Thymus (tissue), 14 donors: ENCODE data around the gene PITPNM2. TPM values are rescaled to one million over a fixed set of nuclear protein-coding genes. Genes with fewer than 3 reads are reported as not detected.
A peak's percentile ranks its signal among the peaks of the same experiment; 100 is the strongest.

Experiments
- DNase-seq, 9 donors: peaks; one replicate each; pipeline ENCODE4 v3.0.0-alpha.2; 2013; ENCODE audit warnings: low spot score in 9 of 9, low read depth in 6 of 9, missing footprints in 1 of 9
- H3K27ac ChIP-seq, 2 donors: one replicate each; pipeline ENCODE4 v1.5.1; 2013; ENCODE audit warnings: control low read depth in 1 of 2, low read depth in 1 of 2, low read length in 1 of 2, mild to moderate bottlenecking in 1 of 2, moderate library complexity in 1 of 2
- H3K27me3 ChIP-seq, 2 donors: one replicate each; pipeline ENCODE4 v1.5.1; 2013; ENCODE audit warnings: low read length in 1 of 2; ENCODE audit not compliant: control insufficient read depth in 2 of 2, insufficient read depth in 1 of 2
- H3K36me3 ChIP-seq, 2 donors: one replicate each; pipeline ENCODE4 v1.5.1; 2013; ENCODE audit warnings: low read length in 1 of 2, mild to moderate bottlenecking in 1 of 2, moderate library complexity in 1 of 2; ENCODE audit not compliant: control insufficient read depth in 2 of 2, insufficient read depth in 2 of 2
- H3K4me1 ChIP-seq, 2 donors: one replicate each; pipeline ENCODE4 v1.5.1; 2013; ENCODE audit warnings: low read length in 2 of 2; ENCODE audit not compliant: control insufficient read depth in 2 of 2, insufficient read depth in 2 of 2
- H3K4me3 ChIP-seq, 2 donors: one replicate each; pipeline ENCODE4 v1.5.1; 2013; ENCODE audit warnings: low read length in 2 of 2, control low read depth in 1 of 2, mild to moderate bottlenecking in 1 of 2
- H3K9me3 ChIP-seq, 2 donors: one replicate each; pipeline ENCODE4 v1.5.1; 2013; ENCODE audit warnings: low read length in 1 of 2, mild to moderate bottlenecking in 1 of 2; ENCODE audit not compliant: control insufficient read depth in 2 of 2, insufficient read depth in 1 of 2
- WGBS: extraction: QIAGEN DNeasy Blood & Tissue Kit; methylation state at CpG from one replicate; pipeline ENCODE4 v1.1.7; 2013; 5-methylcytosine and 5-hydroxymethylcytosine counted together
- long read RNA-seq, 10 donors: transcript quantifications; one replicate each; lab custom pipeline, GENCODE V29; 2026
- polyA plus RNA-seq: library from polyadenylated mRNA; stranded (reverse); fragments of 200-250 nt; gene quantifications from one replicate; pipeline ENCODE4 v1.2.3, GENCODE V29; 2013
- total RNA-seq: library from RNA; stranded (reverse); fragments of 120-200 nt; gene quantifications from one replicate; pipeline ENCODE4 v1.2.4, GENCODE V29; 2013
- donor health status: healthy.

PITPNM2 gene
- 55.9 TPM for total RNA-seq
- 56.8 TPM for polyA plus RNA-seq
- long read RNA-seq, donor 1, partial matches to known transcripts = 0 of 4 reads
- long read RNA-seq, donor 1, other reads (novel, unspliced or antisense) = 0 of 4 reads
- long read RNA-seq, donor 2 = 0 reads
- long read RNA-seq, donor 3, transcript PITPNM2-203 (5 exons, 1,288 nt) = major isoform, 15 of 78 reads
- long read RNA-seq, donor 3, transcript PITPNM2-206 (2 exons, 663 nt) = minor isoform, 8 of 78 reads
- long read RNA-seq, donor 3, partial matches to known transcripts = 55 of 78 reads
- long read RNA-seq, donor 3, other reads (novel, unspliced or antisense) = 0 of 78 reads
- long read RNA-seq, donor 4, partial matches to known transcripts = 214 of 291 reads
- long read RNA-seq, donor 4, other reads (novel, unspliced or antisense) = 69 of 291 reads
- long read RNA-seq, donor 5, transcript PITPNM2-203 (5 exons, 1,288 nt) = major isoform, 9 of 123 reads
- long read RNA-seq, donor 5, partial matches to known transcripts = 87 of 123 reads
- long read RNA-seq, donor 5, other reads (novel, unspliced or antisense) = 25 of 123 reads
- long read RNA-seq, donor 6, transcript PITPNM2-203 (5 exons, 1,288 nt) = major isoform, 5 of 29 reads
- long read RNA-seq, donor 6, partial matches to known transcripts = 20 of 29 reads
- long read RNA-seq, donor 6, other reads (novel, unspliced or antisense) = 0 of 29 reads
- long read RNA-seq, donor 7, transcript PITPNM2-206 (2 exons, 663 nt) = major isoform, 9 of 24 reads
- long read RNA-seq, donor 7, partial matches to known transcripts = 13 of 24 reads
- long read RNA-seq, donor 7, other reads (novel, unspliced or antisense) = 0 of 24 reads
- long read RNA-seq, donor 8, partial matches to known transcripts = 8 of 11 reads
- long read RNA-seq, donor 8, other reads (novel, unspliced or antisense) = 0 of 11 reads
- long read RNA-seq, donor 9, transcript PITPNM2-203 (5 exons, 1,288 nt) = major isoform, 7 of 28 reads
- long read RNA-seq, donor 9, transcript PITPNM2-206 (2 exons, 663 nt) = minor isoform, 5 of 28 reads
- long read RNA-seq, donor 9, partial matches to known transcripts = 16 of 28 reads
- long read RNA-seq, donor 9, other reads (novel, unspliced or antisense) = 0 of 28 reads
- long read RNA-seq, donor 10, transcript PITPNM2-203 (5 exons, 1,288 nt) = major isoform, 10 of 43 reads
- long read RNA-seq, donor 10, partial matches to known transcripts = 31 of 43 reads
- long read RNA-seq, donor 10, other reads (novel, unspliced or antisense) = 0 of 43 reads

DNA sequence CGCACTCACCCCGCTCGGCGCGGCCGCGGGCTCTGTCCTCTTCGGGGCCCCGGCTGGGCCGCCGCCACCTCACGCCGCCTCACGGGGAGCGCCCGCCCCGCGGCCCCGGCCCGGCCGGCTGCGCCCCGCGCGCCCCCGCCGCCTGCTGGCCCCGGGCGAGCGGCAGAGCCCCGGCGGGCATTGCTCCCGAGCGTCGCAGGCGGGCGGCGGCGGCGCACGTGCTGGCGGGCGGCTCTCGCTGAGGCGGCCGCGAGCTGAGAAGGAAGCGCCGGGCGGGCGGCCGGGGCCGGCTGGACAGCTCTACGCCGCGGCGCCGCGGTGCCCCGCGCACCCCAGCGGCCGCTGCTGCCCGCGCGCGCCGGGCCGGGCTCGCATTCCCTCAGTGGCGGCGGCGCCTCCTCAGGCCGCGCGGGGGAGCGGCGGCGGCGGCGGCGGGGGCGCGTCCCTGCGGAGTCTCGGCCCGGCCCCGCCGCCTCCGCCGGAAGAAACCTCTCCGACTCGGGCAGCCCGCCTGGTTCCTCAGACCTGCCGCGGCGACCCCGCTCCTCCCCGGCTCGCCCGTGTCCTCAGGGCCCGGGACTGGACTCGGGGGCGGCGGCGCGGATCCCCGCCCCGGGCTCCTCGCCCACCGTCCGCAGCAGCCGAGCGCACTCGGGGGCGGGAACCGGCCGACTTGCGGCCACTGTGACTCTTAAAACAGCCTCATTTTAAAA is at the start of gene PITPNM2:
Gene PITPNM2 (minus strand): TSS at position 347 of the 713 bp plus-strand sequence. CDS start 116,500 bp downstream, outside the sequence.
- H3K4me3 ChIP-seq = peak within 1 kb of the TSS; percentile 78 to 97
- H3K9me3 ChIP-seq = peaks cover 0 to 12% of the 10 kb centered on the region in 2 donors
- peaks cover 20 to 69% of the 10 kb centered on the region in 2 donors for H3K36me3 ChIP-seq
- WGBS = under 1% methylated on average over 119 of the region's 119 CpGs
- peaks cover 16 to 67% of the 10 kb centered on the region in 2 donors for H3K4me1 ChIP-seq
- peaks cover 0 to 4% of the 10 kb centered on the region in 2 donors for H3K27me3 ChIP-seq
- DNase-seq = peak in 1 of 9 donors; percentile 68
- peak within 1 kb of the TSS; percentile 92 to 98 for H3K27ac ChIP-seq

DNA sequence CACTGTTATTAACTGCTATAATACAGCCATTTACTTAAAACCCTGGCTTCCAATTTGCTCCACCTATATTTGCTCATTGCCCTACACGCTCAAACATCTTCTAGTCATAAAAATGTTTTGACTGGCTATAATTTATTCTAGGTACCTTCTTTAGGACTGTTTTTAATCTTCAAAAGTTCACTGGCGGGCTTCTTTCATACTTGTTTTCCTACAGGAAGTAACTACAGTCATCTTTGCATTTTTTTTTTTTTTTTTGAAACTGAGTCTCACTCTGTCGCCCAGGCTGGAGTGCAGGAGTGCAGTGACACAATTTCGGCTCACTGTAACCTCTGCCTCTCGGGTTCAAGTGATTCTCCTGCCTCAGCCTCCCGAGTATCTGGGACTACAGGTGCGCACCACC is 49.5 kb upstream of the PITPNM2 start:
- Histone ChIP-seq H3K9me3 (no peaks in the 10 kb centered on the region), H3K27me3 (no peaks in the 10 kb centered on the region), H3K4me1 (no peaks in the 10 kb centered on the region), H3K27ac (peak overlapping the region; percentile 25 to 33), H3K4me3 (no peak overlapping the region), H3K36me3 (peaks cover 35 to 93% of the 10 kb centered on the region in 2 donors)
- 82% methylated on average over 7 of the region's 7 CpGs for WGBS
- DNase-seq = peak in 1 of 9 donors; percentile 22

DNA sequence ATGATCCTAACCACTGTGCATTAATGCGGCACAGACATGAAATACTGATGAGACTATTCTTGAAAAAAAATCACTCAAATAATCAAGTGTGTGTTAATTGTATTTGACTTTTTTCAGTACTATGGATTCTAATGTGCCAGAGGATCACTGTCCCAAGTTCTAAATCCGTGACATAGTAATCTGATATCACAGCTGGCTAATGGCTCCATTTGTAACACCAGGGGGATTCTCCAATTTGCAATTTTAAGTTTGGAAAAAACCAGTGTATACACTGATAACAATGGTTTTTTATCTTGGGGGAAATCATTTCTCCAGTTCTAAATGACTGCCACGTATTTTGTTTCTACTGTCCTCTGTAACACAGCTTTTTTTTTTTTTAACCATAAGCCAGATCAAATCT is 49.0 kb upstream of the PITPNM2 start:
- Histone ChIP-seq H3K27ac (no peak overlapping the region), H3K4me3 (no peak overlapping the region), H3K4me1 (no peaks in the 10 kb centered on the region), H3K36me3 (peaks cover 36 to 93% of the 10 kb centered on the region in 2 donors), H3K27me3 (no peaks in the 10 kb centered on the region), H3K9me3 (no peaks in the 10 kb centered on the region)
- 93% methylated on average over 3 of the region's 3 CpGs for WGBS
- no peak for DNase-seq

DNA sequence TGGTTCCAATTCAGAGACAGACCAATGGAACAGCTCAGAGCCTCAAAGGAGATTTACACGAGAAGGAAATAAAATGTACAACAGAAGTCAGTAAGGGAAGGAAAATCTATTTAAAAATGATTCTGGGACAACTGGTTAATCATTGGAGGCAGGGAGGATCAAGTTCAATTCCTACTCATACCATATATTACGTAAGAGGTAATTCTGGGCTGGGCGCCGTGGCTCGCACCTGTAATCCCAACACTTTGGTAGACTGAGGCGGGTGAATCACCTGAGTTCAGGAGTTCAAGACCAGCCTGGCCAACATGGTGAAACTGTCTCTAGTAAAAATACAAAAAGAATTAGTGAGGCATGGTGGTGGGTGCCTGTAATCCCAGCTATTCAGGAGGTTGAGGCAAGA is 36.7 kb upstream of the PITPNM2 start:
- H3K36me3 ChIP-seq = peaks cover 52 to 91% of the 10 kb centered on the region in 2 donors
- no peaks in the 10 kb centered on the region for H3K9me3 ChIP-seq
- WGBS = over 99% methylated on average over 6 of the region's 6 CpGs
- H3K27me3 ChIP-seq = no peaks in the 10 kb centered on the region
- no peak overlapping the region for H3K4me3 ChIP-seq
- H3K4me1 ChIP-seq = no peaks in the 10 kb centered on the region
- H3K27ac ChIP-seq = no peak overlapping the region
- no peak for DNase-seq

DNA sequence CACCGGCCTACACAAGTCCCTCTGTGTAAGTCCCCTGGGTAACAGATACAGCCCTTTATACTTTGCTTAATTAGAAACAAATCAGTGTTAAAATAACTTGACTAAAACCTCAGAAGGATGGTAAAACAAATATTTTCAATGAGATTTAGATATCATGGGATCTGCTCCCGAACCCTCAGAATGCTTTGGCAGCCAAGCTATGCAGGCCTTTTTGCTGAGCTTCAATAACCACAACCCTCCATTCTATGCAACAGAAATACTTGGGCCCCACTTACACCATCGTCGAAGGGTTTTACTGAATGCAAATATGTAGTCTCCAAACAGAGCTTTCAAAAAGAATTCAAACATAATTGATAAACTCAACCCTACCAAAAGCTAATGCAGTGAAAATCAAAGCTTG is 29.3 kb upstream of the PITPNM2 start:
- Histone ChIP-seq H3K27ac (no peak overlapping the region), H3K4me1 (no peaks in the 10 kb centered on the region), H3K4me3 (no peak overlapping the region), H3K9me3 (no peaks in the 10 kb centered on the region), H3K36me3 (peaks cover 59 to 86% of the 10 kb centered on the region in 2 donors), H3K27me3 (no peaks in the 10 kb centered on the region)
- no peak for DNase-seq
- WGBS = 97% methylated on average over 4 of the region's 4 CpGs

DNA sequence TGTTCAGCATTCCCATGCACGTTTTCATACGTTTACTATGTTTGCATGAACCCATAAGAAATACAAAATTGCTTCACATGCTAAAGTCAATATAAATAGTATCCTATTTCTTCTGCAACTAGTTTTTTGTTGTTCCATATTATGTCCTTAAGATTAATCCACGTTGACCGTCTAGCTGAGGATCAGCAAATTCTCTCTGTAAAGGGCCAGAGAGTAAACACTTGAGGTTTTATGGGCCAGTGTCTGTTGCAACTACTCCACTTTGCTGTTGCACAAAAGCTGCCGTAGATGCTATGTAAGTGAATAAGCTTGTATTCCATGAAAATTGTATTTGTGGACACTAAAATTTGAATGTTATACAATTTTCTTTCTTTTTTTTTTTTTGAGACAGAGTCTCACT is 21.1 kb upstream of the PITPNM2 start:
- H3K4me1 ChIP-seq = no peaks in the 10 kb centered on the region
- H3K9me3 ChIP-seq = no peaks in the 10 kb centered on the region
- H3K4me3 ChIP-seq = no peak overlapping the region
- peaks cover 35 to 85% of the 10 kb centered on the region in 2 donors for H3K36me3 ChIP-seq
- no peaks in the 10 kb centered on the region for H3K27me3 ChIP-seq
- H3K27ac ChIP-seq = no peak overlapping the region
- WGBS = 98% methylated on average over 5 of the region's 5 CpGs
- DNase-seq = no peak

DNA sequence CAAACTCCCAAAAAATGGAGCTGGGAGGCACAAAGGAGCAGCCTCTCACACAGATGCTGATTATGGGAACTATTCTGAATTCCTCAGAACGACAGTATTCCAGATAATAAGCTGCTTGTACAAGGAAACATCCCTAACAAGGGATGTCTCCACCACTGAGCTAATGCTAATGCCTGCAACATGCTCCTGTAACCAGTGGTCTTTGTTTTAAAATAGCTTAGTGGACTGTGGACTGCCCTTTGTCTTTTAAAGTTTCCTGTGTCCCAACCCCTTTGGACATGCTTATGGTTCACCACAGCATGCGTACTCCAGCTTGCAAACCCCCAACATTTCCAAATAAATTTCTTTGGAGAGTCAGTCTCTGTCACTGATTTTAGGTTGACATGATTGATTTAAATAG is 16.4 kb upstream of the PITPNM2 start:
- no peak for DNase-seq
- H3K4me1 ChIP-seq = no peaks in the 10 kb centered on the region
- H3K4me3 ChIP-seq = no peak overlapping the region
- no peaks in the 10 kb centered on the region for H3K27me3 ChIP-seq
- no peak overlapping the region for H3K27ac ChIP-seq
- WGBS = over 99% methylated on average over 2 of the region's 2 CpGs
- peaks cover 40 to 87% of the 10 kb centered on the region in 2 donors for H3K36me3 ChIP-seq
- no peaks in the 10 kb centered on the region for H3K9me3 ChIP-seq

DNA sequence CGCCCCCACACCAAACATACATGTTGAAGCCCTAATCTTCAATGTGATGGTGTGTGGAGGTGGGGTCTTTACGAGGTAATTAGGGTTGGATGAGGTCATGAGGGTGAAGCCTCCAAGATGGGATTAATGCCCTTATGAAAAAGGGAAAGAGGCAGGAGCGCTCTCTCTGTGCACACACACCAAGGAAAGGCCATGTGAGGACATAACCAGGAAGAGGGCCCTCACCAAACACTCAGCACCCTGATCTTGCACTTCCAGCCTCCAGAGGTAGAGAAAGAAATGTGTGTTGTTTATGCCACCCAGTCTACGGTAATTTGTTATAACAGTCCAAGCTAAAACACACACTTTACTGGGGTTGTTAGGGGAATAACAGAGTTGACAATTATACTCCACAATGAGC is 14.6 kb upstream of the PITPNM2 start:
- Histone ChIP-seq H3K4me1 (no peaks in the 10 kb centered on the region), H3K27ac (no peak overlapping the region), H3K9me3 (no peaks in the 10 kb centered on the region), H3K4me3 (no peak overlapping the region), H3K36me3 (peaks cover 42 to 87% of the 10 kb centered on the region in 2 donors), H3K27me3 (no peaks in the 10 kb centered on the region)
- 98% methylated on average over 4 of the region's 4 CpGs for WGBS
- DNase-seq = no peak
